Stimulated activated CD4-positive, alpha-beta T cell treated with anti-CD3 and anti-CD28 coated beads, Interleukin-2, amount 100 ng/mL, for 4 hours (primary cell): ENCODE measurements around the gene LRRC51.

Experiments
- DNase-seq: peaks from one replicate; pipeline ENCODE4 v3.0.0-alpha.2; 2020; ENCODE audit warnings: low read depth

Gene LRRC51

DNA sequence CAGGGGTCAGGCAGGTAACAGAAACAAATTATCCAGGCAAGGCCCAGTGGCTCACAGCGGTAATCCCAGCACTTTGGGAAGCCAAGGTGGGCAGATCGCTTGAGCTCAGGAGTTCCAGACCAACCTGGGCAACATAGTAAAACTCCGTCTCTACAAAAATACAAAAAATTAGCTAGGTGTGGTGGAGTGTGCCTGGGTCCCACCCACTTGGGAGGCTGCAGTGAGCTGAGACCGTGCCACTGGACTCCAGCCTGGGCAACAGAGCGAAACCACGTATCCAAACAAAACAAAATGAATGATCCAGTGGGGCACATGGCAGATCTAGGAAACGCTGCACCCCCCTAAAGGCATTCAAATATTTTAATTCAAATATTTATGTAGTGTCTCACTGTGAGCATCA is 10.2 kb upstream of the LRRC51 start:
- no peak for DNase-seq

- DNase-seq = no peak
These were observed 8.3 kb upstream of the LRRC51 start for GRCh38 chr11:72072348-72072747.

GRCh38 chr11:72075109-72075508 is 5.5 kb upstream of the LRRC51 start:
- no peak for DNase-seq

DNA sequence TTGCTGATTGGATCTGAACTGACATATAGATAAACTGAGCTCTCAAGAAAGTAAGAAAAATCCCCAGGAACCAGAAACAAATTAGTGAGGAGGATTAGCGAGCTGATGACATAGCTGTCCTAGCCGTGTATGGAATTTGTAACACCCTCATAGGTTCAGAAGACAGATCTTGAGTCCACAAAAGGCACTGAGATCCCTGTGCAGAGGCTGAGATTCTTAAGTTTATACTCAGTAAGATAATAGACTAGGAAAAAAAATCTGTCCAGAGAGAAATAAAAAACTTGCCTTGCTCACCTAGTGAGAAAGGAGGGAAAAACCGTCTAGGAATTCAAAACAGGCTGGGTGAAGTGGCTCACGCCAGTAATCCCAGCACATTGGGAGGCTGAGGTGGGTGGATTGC is 4.9 kb upstream of the LRRC51 start:
- DNase-seq = no peak

DNA sequence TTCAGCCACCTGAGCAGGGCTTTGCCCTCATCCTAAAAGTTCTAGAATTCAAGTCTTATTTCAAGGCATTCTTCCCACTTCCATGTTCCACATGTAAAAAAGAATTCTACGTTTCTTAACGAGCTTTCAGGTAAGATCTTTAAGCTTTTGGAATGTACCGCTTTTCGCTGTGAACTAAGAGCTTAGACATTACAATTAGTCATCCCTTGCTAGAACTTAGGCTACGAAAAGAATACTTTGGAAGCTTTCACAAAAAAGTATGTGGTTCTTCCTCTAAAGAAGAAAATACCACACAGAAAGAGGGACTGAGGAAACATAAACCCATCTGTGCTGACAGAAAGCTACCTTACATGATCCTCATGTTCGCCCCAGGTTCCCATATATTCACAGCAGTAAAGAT is 2.2 kb upstream of the LRRC51 start:
- DNase-seq = no peak

- no peak for DNase-seq
These were observed 778 bp upstream of the LRRC51 start for GRCh38 chr11:72079819-72080325.

DNA sequence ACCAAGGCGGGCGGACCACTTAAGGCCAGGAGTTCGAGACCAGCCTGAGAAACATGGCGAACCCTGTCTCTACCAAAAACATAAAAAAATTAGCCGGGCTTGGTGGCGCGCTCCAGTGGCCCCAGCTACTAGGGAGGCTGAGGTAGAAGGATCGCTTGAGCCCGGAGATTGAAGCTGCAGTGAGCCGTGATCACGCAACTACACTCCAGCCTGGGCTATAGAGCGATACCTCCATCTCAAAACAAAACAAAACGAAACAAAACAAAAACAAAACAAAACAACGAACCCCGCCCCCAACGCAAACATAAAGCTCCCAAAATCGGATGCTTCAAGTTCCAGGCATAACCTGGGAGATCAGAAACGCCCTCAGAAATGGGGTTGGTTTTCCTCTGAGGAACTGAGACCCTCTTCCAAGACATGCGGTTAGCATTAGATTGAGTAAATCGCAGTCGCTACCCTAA is 564 bp downstream of the LRRC51 start:
- no peak for DNase-seq

DNA sequence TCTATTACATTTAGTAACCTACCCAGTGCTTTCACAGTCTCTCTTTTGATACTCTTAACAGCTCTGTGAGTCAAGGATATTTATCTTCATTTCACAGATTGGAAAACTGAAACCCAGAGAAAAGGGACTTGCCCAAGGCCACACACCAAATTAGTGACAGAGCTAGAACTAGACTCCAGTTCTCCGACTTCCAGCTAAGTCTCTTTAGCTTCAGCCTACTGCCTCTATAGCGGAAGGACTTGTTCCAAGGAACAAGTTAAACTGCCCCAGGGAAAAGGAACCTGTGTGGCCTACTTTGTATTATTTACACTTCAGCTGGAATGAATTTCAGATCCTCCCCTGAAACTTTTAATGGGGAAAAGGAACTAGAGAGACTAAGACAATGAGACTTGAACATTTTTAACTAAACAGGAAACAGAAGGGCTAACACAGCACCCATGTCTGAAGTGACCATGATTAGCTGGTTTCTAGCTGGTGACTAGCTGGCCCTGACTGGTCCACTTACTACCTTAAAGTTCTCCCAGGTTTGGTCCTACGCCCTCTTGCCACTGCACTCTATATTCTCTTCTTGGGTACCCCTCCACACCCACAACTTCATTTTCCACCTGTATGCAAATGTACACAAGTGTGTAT is 1.3 kb downstream of the LRRC51 start:
- DNase-seq = no peak

DNA sequence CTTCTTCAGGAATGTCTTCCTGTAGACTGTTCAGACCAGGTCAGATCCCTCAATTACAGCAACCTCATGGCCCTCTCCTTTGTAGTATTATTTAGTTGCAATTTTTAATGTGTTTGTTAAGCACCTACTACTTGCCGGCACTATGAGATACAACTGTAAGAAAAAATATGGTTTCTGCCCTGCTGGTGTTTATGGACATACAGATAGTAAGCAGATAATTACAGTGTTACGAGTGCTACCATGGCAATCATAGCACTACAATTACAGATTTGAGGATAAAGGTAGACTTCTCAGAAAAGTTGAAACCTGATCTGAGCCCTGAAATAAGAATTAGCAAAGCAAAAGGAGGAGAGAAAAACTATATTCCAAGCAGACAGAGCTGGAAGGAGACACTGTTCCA is 2.8 kb downstream of the LRRC51 start:
- no peak for DNase-seq

DNA sequence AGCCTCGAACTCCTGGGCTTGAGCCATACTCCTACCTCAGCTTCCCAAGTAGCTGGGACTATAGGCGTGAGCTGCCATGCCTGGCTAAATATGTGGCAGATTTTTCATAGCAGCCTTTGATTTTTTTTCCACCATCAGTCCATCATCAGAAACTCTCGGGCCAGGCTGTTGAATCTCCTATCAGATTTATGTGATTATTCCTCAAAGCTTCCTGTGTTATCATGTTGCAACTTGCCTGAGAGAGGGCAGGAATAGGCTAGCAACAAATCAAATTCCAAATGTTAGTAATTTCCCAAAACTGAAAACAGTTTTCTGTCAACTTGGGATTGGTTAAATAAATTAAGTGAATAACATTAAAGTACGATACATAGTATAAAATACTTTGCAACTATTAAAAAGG is 3.4 kb downstream of the LRRC51 start:
- DNase-seq = no peak

- DNase-seq = no peak
These were observed 4.3 kb downstream of the LRRC51 start for GRCh38 chr11:72084965-72085364.

DNA sequence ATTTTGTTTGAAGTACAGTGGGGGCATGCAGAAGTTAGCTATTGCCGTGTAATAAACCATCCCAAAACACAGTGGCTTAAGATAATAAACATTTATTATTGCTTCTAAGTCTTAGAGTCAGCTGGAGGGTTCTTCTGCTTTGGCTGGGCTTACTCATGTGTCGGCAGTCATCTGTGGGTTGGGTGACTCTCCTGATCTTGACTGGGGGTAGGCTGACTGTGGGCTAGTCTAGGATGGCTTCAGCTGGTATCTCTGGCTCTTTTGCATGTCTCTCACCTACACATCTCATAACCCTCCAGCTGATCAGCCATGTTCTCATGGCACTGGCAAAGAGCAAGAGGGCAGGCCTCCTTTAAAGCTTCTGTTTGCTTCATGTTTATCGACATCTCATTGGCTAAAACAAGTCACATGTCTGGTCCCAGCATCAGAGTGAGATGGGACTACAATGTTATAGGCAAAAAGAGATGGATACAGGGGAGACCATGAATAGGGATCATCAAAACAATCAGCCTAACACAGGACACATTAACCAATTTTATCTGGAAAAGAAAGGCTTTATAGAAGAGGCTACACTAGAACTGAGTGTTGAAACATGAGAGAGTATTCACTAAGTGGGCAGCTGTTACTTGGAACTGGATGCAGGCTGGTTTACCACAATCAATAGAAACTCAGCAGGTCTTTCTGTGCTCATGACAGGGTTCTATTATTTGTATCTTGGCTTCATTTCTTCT is 5.1 kb downstream of the LRRC51 start:
- DNase-seq = no peak

DNA sequence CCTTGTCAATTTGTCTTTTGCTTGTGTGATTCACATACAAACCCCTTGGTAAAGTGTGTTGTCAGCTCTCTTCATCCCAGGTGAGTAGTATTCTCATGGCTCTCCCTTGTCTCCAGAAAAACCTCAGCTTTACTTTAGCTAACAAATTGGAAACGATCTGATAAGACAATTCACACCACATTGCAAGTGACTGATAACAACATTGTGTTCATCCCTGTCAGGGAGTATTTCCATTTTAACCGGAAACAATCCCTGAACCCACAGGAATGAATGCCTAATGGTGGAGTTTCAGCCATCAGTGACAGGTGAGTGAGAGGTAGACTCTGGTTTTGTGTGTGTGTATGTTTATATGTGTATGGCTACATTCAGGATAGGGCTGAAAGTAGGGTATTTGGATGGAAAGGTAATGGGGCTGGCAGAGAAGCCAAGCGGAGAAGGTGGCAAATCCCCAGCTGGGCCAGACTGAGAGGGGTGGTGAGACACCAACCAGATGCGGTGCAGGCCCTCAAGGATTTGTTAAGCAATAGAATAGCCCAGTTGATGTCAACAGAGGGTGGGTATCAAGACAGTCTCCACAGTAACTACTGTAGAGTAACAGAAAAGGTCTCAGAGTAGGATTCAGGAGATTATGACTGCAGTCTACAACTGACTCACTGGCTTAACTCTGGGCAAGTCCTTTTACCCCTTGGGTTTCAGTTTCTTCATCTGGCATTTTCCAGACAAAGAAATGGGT is 7.6 kb downstream of the LRRC51 start:
- DNase-seq = no peak

GRCh38 chr11:72091292-72091691 is 10.6 kb downstream of the LRRC51 start:
- peak; percentile 56 for DNase-seq

DNA sequence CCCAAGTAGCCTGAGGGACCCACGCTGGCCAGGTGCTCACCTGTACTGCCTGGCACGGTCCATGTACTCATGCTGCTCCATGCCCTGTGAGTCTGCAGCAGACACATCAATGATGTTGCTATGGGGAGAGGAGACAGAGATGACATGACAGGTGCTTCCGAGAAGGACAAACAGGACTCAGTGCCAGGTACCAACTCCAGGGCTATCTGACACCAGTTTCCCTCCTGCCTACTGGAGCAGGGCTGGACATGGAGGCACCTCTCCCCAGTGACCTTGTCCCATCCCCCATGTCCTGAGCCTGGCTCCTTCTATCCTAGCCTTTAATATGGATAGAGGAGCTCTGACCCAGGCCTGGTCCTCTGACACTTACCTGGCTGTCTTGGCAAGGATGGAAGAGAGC is 18.1 kb downstream of the LRRC51 start:
- DNase-seq = no peak

DNA sequence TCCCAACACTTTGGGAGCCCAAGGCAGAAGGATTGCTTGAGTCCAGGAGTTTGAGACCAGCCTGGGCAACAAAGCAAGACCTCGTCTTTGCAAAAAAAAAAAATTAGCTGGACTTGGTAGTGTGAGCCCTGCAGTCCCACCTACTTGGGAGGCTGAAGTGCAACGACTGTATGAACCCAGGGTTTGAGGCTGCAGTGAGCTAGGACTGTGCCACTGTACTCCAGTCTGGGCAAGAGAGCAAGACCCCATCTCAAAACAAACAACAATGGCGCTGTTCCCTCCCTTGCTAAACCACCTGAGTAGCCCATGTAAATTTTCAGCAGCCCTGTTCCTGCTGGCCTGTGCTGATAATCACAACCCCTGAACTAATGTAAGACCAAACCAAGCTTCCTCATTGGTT is 19.4 kb downstream of the LRRC51 start:
- no peak for DNase-seq

- no peak for DNase-seq
These were observed 19.8 kb downstream of the LRRC51 start for GRCh38 chr11:72100462-72100861.

- DNase-seq = no peak
These were observed 21.5 kb downstream of the LRRC51 start for GRCh38 chr11:72102162-72102561.

DNA sequence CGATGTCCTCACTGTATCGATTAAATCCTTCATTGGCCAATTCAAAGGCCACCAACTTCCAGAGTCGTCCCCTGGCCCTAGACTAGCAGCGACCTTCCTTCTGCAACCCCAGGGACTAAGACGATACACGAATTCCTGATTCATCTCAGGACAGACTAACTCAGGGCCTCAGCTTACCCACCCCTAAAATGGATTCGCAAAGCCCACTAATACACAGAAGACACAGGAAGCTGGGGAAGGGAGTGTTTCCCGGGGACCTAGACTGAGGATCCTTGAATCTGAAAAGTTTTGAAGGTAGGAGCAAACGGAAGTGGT is 21.9 kb downstream of the LRRC51 start:
- no peak for DNase-seq

GRCh38 chr11:72102946-72103753 is 22.5 kb downstream of the LRRC51 start, which contains the start of gene LAMTOR1:
Gene LAMTOR1, minus strand, starts transcription at chr11:72103297. Its CDS starts 73 bp downstream, at chr11:72103224.
- DNase-seq = peak; percentile 97

- DNase-seq = no peak
These were observed 23.1 kb downstream of the LRRC51 start for GRCh38 chr11:72103754-72104167.

DNA sequence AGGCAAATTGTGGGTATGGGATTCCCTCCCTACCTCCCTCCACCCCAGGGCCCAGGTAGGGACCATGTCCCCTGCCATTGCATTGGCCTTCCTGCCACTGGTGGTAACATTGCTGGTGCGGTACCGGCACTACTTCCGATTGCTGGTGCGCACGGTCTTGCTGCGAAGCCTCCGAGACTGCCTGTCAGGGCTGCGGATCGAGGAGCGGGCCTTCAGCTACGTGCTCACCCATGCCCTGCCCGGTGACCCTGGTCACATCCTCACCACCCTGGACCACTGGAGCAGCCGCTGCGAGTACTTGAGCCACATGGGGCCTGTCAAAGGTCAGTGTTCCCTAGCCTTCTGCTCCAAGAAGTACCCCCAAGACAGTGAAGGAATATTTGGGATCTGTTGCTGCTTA is 25.2 kb downstream of the LRRC51 start, which contains the start of gene TOMT:
Gene TOMT, plus strand, starts transcription at position 37 of the 400 bp plus-strand sequence. Its CDS starts 28 bp downstream, at position 65.
- no peak for DNase-seq
